ENCODE measurements around the gene SLC38A11.

DNA sequence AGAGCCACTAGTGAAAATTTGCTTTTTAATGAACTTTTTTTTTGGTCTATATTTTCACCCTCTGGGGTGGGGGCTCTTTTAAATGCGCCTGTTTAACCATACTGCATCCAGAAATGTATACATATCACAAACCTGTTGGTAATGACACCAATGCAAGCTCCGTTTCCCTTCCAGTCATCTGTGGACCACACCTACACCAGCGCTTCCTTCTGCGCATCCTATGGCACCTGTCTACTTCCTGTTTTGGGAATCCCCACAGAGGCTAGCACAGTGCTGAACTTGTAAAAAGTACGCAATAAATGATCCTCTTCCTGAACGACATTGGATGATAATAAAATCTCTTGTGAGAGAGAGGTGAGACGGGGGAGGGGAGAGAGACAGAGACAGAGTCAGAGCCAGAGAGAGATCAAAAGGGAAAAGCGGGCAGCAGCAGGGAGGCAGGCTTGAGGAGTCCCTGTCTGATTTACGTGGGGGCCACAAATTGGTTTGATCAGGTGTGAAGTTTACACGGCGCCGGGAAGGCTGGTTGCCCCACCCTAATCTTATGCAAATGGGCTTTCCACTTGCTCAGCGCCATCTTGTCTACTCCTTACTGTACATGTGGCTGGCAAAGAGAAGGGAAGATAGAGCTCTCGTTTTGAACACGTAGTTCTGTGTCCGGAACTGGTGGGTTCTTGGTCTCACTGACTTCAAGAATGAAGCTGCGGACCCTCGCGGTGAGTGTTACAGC is 38.1 kb upstream of the SLC38A11 start:
- TF ChIP-seq, protein P1, sequence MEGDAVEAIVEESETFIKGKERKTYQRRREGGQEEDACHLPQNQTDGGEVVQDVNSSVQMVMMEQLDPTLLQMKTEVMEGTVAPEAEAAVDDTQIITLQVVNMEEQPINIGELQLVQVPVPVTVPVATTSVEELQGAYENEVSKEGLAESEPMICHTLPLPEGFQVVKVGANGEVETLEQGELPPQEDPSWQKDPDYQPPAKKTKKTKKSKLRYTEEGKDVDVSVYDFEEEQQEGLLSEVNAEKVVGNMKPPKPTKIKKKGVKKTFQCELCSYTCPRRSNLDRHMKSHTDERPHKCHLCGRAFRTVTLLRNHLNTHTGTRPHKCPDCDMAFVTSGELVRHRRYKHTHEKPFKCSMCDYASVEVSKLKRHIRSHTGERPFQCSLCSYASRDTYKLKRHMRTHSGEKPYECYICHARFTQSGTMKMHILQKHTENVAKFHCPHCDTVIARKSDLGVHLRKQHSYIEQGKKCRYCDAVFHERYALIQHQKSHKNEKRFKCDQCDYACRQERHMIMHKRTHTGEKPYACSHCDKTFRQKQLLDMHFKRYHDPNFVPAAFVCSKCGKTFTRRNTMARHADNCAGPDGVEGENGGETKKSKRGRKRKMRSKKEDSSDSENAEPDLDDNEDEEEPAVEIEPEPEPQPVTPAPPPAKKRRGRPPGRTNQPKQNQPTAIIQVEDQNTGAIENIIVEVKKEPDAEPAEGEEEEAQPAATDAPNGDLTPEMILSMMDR (IDR thresholded peaks at IDR 0.05), result no peak
- TF ChIP-seq POLR2AphosphoS5 (IDR thresholded peaks at IDR 0.05), result no peak
- no peak for TF ChIP-seq POLR2A (IDR thresholded peaks at IDR 0.05)
- TF ChIP-seq EP300 (IDR thresholded peaks at IDR 0.05), result no peak
